Measurements from ENCODE around the gene ARHGEF26.
A peak's percentile ranks its signal among the peaks of the same experiment; 100 is the strongest.

ARHGEF26 gene

DNA sequence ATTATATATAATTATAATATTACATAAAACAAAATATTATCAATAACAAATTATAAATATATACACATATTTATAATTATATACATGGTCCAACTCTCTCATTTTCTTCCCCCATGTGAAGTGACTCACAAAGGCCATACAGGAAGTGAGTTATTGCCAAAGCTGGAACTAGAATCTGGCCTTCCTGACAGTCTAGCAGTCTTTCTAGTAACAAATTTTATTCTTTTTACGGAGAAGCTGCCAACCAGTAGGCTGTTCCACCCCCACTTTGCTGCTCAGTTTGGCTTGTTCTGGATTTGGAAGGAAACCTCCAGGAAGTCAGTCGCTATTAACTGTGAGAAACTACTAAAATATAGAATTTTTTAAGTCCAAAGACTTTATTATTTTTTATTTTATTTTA is 123.5 kb downstream of the ARHGEF26 start:
- DNase-seq = peak in 2 of 56 donors; percentile 3 to 9

GRCh38 chr3:154247806-154248415 is 126.7 kb downstream of the ARHGEF26 start:
- DNase-seq = peak in 25 of 56 donors; percentile 1 to 60 (median 13)

DNA sequence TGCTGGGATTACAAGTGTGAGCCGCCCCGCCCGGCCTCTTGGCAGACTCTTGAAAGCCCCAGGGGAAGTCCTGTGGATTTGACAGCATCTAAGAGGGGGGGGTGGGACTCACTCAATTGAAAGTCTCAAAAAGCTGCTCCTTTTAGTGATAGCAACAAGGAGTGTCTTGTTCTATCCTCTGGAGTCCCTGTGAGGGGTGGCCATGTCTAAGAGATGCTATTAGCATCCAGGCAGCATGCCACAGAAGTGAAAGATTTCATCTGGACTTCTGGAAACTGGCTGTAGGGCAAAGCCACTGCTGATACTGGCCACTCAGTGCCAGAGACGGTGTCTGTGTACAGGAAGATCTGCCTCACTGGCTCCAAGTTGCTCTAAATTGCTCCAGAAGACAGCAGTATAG is 129.1 kb downstream of the ARHGEF26 start:
- no peak for DNase-seq

- no peak for DNase-seq
Observed at GRCh38 chr3:154251610-154252009, 130.4 kb downstream of the ARHGEF26 start.

DNA sequence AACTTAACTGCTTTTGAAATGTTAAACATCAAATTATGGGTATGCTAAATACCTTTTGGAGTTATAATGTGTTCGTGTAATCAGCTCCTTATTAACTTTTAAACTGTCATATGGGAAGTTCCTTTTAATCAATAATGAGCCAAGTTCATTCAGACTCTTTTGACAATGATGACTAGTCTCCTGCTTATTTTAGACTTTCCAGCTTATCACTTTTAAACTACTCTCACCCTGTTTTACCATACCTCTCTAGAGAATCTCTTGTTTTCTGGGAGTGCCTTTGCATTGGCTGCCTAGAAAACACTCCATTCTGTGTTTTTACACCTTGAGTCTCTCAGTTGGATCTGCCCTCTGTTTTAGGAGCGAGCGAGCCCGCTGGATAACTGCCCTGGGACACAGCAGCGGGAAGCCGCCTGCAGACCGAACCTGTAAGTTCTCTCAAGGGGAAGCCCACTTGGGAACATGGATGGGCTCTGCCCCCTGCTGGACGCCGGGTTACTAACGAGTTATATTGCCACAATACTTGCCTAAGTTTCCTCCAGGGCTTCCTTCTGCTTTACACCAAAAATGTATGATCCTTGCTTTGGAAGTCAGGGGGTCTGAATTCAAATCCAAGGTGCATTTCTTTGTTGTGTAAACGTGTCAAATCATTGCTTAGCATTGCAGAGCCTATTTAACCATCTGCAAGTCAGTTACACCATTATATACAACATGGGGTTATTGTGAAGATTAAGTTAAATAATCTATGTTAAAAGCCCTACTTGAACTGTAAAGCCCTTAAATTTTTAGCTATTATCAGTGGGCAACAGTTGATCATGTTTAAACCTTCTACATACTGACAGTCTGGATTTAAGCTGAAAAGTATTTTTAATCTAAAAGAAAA is 131.8 kb downstream of the ARHGEF26 start:
- DNase-seq = peak in 55 of 56 donors; percentile 5 to 93 (median 66)

DNA sequence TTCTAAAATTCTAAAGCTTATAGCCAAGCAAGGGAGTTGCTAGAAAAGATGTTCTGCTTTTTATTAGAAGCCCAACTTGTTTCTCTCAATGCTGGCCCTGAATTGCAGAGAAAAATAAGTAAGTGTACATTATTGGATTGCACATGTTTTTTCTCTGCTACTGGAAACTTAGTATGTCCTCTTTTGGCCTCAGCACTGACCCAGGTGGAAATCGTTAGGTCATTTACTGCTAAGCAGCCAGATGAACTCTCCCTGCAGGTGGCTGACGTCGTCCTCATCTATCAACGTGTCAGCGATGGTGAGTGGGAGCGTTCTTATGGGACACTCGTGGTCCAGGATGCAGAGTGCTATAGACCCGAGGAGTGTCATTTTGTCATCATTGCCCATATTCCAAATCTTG is 133.3 kb downstream of the ARHGEF26 start:
- DNase-seq = no peak

GRCh38 chr3:154273381-154273780 is 152.2 kb downstream of the ARHGEF26 start:
- DNase-seq = no peak

GRCh38 chr3:154274348-154274747 is 153.2 kb downstream of the ARHGEF26 start:
- no peak for DNase-seq

DNA sequence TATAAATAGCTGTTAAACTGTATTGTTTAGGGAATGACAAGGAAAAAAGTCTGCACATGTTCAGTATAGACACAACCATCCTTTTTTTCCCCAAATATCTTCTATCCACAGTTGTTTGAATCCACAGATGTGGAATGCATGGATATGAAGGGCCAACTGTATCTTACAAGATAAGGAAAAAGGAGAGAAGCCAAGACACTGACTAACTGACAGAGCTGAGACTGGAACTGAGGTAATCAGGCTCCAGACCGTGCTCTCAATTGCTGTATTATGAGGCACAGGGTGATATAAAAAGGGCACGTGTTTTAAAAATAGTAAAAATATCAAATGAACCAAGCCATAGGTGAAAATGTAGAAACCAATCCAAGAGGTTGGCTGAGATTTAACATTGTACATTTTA is 154.1 kb downstream of the ARHGEF26 start:
- no peak for DNase-seq

- DNase-seq = no peak
Observed at GRCh38 chr3:154275965-154276364, 154.8 kb downstream of the ARHGEF26 start.

DNA sequence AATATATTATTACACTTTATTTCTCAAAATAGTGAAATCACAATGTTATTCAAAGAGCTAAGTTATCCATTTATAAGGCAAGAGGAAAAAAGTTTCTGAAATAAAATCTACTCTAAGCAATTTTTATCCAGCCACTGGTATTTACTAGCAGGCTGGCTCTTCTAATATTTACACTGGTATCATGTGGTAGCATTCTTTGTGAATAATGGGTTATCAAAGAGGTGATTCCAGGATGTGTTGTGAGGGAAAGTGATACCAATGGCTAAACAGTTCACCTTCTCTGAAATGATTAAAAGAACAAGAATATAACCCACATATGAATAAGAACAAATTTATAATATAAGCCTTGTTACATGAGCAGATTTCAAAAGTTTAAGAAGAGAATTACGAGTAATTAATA is 159.0 kb downstream of the ARHGEF26 start:
- DNase-seq = no peak

GRCh38 chr3:154285221-154285620 is 164.0 kb downstream of the ARHGEF26 start:
- DNase-seq = no peak

DNA sequence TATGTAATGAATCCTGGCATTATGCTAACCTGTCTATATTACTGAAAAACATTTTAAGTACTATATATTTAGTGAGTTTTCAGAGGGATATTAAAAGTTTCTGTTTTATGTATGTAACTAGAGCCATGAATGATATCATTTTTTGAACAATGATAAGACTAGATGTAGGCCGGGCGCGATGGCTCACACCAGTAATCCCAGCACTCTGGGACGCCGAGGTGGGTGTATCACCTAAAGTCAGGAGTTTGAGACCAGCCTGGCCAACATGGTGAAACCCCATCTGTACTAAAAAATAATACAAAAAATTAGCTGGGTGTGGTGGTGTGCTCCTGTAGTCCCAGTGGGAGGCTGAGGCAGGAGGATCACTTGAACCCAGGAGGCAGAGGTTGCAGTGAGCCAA is 169.0 kb downstream of the ARHGEF26 start:
- no peak for DNase-seq

DNA sequence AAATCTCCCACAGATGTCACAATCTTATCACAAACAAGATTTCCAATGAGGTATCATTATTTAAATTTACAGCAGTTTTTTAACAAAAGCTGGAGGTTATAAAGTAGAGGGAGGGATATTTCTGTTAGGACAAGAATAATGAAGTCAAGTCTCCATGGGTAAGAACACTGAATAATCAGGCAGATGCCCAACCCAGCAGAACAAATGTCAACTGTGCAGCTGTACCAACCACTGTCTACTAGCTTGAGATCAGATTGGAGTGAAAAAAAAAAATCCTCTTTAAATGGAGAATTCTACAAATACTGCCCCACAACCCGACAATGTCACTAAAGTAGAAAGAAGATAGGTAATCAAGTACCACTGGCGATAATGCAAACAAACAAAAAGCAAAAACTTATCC is 172.8 kb downstream of the ARHGEF26 start:
- DNase-seq = peak in 1 of 56 donors; percentile 1

- DNase-seq = no peak
Observed at GRCh38 chr3:154301561-154301960, 180.4 kb downstream of the ARHGEF26 start.

GRCh38 chr3:154304116-154304786 is 183.1 kb downstream of the ARHGEF26 start:
- DNase-seq = no peak

DNA sequence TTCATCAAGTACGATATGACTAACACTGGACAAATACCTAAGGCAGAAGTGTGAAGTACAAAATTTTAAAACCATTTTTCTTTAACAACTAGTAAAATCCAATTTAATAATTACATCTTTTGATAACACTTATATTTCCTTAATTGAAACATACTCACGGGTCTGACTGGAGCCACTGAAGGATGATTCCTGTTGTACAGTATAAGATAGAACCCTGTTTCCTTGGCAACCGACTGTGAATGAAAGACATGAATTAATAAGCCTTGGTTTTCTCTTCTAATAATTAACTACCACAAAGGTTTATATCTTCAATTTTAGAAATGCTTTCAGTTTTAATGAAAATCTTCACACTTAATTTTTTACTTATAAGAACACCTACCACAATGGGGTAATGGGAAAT is 183.7 kb downstream of the ARHGEF26 start:
- DNase-seq = no peak

DNA sequence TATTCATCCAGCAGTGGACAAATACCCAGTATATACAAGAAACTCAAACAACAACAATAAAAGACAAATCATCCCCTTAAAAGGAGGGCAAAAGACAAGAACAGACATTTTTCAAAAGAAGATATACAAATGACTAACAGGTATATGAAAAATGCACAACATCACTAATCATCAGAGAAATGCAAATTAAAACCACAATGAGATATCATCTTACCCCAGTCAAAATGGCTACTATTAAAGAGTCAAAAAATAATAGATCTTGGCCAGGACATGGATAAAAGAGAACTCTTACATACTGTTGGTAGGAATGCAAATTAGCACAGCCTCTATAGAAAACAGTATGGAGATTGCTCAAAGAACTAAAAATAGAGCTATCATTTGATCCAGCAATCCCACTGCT is 186.2 kb downstream of the ARHGEF26 start:
- DNase-seq = no peak
